B cell (primary cell): ENCODE results near the gene PML.

Experiments
- EZH2 ChIP-seq: IDR thresholded peaks from 2 replicates; pipeline ENCODE4 v1.6.1; 2012; ENCODE audit warnings: borderline replicate concordance, low read depth, mild to moderate bottlenecking, moderate library complexity, low read length; ENCODE audit not compliant: insufficient read depth, poor library complexity, severe bottlenecking
- TF ChIP-seq, protein P1 (sequence below): fragments of 200-600 bp; IDR thresholded peaks from one replicate; pipeline ENCODE4 v1.8.0; 2022; ENCODE audit warnings: antibody characterized with exemption, mild to moderate bottlenecking

- TF ChIP-seq, protein P1, sequence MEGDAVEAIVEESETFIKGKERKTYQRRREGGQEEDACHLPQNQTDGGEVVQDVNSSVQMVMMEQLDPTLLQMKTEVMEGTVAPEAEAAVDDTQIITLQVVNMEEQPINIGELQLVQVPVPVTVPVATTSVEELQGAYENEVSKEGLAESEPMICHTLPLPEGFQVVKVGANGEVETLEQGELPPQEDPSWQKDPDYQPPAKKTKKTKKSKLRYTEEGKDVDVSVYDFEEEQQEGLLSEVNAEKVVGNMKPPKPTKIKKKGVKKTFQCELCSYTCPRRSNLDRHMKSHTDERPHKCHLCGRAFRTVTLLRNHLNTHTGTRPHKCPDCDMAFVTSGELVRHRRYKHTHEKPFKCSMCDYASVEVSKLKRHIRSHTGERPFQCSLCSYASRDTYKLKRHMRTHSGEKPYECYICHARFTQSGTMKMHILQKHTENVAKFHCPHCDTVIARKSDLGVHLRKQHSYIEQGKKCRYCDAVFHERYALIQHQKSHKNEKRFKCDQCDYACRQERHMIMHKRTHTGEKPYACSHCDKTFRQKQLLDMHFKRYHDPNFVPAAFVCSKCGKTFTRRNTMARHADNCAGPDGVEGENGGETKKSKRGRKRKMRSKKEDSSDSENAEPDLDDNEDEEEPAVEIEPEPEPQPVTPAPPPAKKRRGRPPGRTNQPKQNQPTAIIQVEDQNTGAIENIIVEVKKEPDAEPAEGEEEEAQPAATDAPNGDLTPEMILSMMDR = no peak
- no peak for TF ChIP-seq EZH2
Observed at GRCh38 chr15:73993211-73993994, 1.1 kb upstream of the PML start.
